OCI-LY1 (cell line): Measurements from ENCODE around the gene ZNF669.

Experiments used
- H2AFZ ChIP-seq: fragments of 200-600 bp; sonication (generic), shearing (Covaris generic); 2 replicates; pipeline ENCODE4 v1.6.0; 2014; ENCODE audit warnings: antibody characterized with exemption, mild to moderate bottlenecking, low read length
- H3F3A ChIP-seq: fragments of 200-600 bp; sonication (generic), shearing (Covaris generic); 2 replicates; pipeline ENCODE4 v1.6.0; 2014; ENCODE audit warnings: mild to moderate bottlenecking, antibody characterized with exemption, low read length, moderate library complexity; ENCODE audit not compliant: insufficient read depth
- H3K27ac ChIP-seq: fragments of 200-600 bp; sonication (generic); 2 replicates; pipeline ENCODE4 v1.5.1; 2014; ENCODE audit warnings: low read length, mixed run types, mild to moderate bottlenecking, low read depth; ENCODE audit not compliant: poor library complexity, severe bottlenecking
- H3K27me3 ChIP-seq: fragments of 200-600 bp; sonication (generic); 2 replicates; pipeline ENCODE4 v1.6.0; 2014; ENCODE audit warnings: antibody characterized with exemption, mild to moderate bottlenecking, low read length, moderate library complexity; ENCODE audit not compliant: insufficient read depth
- H3K36me3 ChIP-seq: fragments of 200-600 bp; sonication (generic); 2 replicates; pipeline ENCODE4 v1.6.1; 2014; ENCODE audit warnings: mild to moderate bottlenecking, antibody characterized with exemption, low read length, moderate library complexity, mixed read lengths; ENCODE audit not compliant: insufficient read depth
- H3K4me1 ChIP-seq: fragments of 200-600 bp; sonication (generic); 2 replicates; pipeline ENCODE4 v1.5.1; 2014; ENCODE audit warnings: mild to moderate bottlenecking, low read length, moderate library complexity; ENCODE audit not compliant: insufficient read depth, severe bottlenecking
- H3K4me2 ChIP-seq: fragments of 200-600 bp; sonication (generic), shearing (Covaris generic); 2 replicates; pipeline ENCODE4 v1.6.1; 2014; ENCODE audit warnings: low read length
- H3K4me3 ChIP-seq: fragments of 200-600 bp; sonication (generic); 2 replicates; pipeline ENCODE4 v1.5.1; 2014; ENCODE audit warnings: low read length, low read depth, mild to moderate bottlenecking, mixed read lengths; ENCODE audit not compliant: poor library complexity, severe bottlenecking
- H3K79me2 ChIP-seq: fragments of 200-600 bp; shearing (Covaris generic); 2 replicates; pipeline ENCODE4 v1.6.1; 2016; ENCODE audit warnings: mixed run types, low read length, mixed read lengths; ENCODE audit not compliant: insufficient read depth
- H3K9ac ChIP-seq: fragments of 200-600 bp; sonication (generic), shearing (Covaris generic); 2 replicates; pipeline ENCODE4 v1.6.1; 2014; ENCODE audit warnings: mild to moderate bottlenecking, low read length, mixed read lengths
- H3K9me2 ChIP-seq: fragments of 200-600 bp; sonication (generic), shearing (Covaris generic); 2 replicates; pipeline ENCODE4 v1.6.1; 2014; ENCODE audit warnings: low read depth, mild to moderate bottlenecking, low read length, mixed read lengths
- H3K9me3 ChIP-seq: fragments of 200-600 bp; shearing (Covaris generic); 2 replicates; pipeline ENCODE4 v1.6.1; 2014; ENCODE audit warnings: low read length, mixed read lengths
- H4K20me1 ChIP-seq: fragments of 200-600 bp; sonication (generic), shearing (Covaris generic); 2 replicates; pipeline ENCODE4 v1.6.0; 2016; ENCODE audit warnings: mild to moderate bottlenecking, low read length; ENCODE audit not compliant: insufficient read depth
- EZH2 ChIP-seq: fragments of 200-600 bp; sonication (generic), shearing (Covaris generic); IDR thresholded peaks from 2 replicates; pipeline ENCODE4 v1.8.0; 2017; ENCODE audit warnings: borderline replicate concordance, mixed run types, mild to moderate bottlenecking, antibody characterized with exemption, low read length, moderate library complexity, mixed read lengths
- TF ChIP-seq, protein P1 (sequence below): fragments of 200-600 bp; sonication (generic), shearing (Covaris generic); IDR thresholded peaks from 2 replicates; pipeline ENCODE4 v1.5.1; 2017; ENCODE audit warnings: mild to moderate bottlenecking, antibody characterized with exemption, low read length, moderate library complexity, mixed read lengths

ZNF669 gene

DNA sequence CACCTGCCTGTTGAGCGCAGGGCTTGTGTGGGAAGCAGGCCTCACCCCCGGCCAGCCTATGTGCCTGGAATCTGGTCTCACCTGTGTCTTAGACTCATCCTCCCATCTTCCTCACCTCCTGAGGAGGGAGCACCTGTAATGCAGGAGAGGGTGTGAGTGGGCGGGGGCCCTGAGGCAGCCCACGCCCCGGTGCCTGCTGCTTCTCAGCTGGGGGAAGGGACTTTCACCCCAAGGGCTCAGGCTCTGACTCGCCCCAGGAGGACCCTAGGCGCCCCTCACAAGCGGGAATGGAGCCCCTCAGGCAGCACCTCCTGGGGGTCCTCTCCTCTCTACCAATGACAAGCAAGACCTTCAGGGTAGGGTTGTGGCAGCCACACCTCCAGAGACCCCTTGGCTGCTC, 18.8 kb downstream of the ZNF669 start:
- TF ChIP-seq, protein P1, sequence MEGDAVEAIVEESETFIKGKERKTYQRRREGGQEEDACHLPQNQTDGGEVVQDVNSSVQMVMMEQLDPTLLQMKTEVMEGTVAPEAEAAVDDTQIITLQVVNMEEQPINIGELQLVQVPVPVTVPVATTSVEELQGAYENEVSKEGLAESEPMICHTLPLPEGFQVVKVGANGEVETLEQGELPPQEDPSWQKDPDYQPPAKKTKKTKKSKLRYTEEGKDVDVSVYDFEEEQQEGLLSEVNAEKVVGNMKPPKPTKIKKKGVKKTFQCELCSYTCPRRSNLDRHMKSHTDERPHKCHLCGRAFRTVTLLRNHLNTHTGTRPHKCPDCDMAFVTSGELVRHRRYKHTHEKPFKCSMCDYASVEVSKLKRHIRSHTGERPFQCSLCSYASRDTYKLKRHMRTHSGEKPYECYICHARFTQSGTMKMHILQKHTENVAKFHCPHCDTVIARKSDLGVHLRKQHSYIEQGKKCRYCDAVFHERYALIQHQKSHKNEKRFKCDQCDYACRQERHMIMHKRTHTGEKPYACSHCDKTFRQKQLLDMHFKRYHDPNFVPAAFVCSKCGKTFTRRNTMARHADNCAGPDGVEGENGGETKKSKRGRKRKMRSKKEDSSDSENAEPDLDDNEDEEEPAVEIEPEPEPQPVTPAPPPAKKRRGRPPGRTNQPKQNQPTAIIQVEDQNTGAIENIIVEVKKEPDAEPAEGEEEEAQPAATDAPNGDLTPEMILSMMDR = no peak
- TF ChIP-seq EZH2 = no peak

DNA sequence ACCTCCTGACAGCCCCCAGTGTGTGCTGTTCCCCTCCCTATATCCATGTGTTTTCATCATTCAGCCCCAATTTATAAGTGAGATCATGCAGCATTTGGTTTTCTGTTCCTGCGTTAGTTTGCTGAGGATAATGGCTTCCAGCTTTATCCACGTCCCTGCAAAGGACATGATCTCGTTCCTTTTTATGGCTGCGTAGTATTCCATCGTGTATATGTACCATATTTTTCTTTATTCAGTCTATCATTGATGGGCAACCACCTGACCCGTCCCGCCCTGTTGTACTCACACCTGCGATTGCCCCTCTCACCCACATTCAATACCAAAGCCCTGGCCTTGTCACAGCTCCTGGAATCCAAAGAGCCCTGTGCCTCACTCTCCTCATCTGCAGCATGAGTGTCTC, 19.4 kb downstream of the ZNF669 start:
- Histone ChIP-seq H4K20me1 (no peaks in the 10 kb centered on the region), H3K27me3 (no peaks in the 10 kb centered on the region), H3K4me3 (no peak overlapping the region), H2AFZ (no peak overlapping the region), H3F3A (no peaks in the 10 kb centered on the region), H3K9ac (no peak overlapping the region), H3K36me3 (no peaks in the 10 kb centered on the region), H3K27ac (no peak overlapping the region), H3K4me2 (no peak overlapping the region), H3K9me3 (no peaks in the 10 kb centered on the region), H3K9me2 (no peaks in the 10 kb centered on the region), H3K79me2 (no peaks in the 10 kb centered on the region), H3K4me1 (no peaks in the 10 kb centered on the region)
- TF ChIP-seq, protein P1 = no peak
- no peak for TF ChIP-seq EZH2

More for the DNA sequence above, 18.8 kb downstream of the ZNF669 start:
- H3K4me2 ChIP-seq = no peak overlapping the region
- no peak overlapping the region for H2AFZ ChIP-seq
- H3F3A ChIP-seq = no peaks in the 10 kb centered on the region
- no peaks in the 10 kb centered on the region for H4K20me1 ChIP-seq
- H3K4me3 ChIP-seq = no peak overlapping the region
- H3K27me3 ChIP-seq = no peaks in the 10 kb centered on the region
- no peaks in the 10 kb centered on the region for H3K4me1 ChIP-seq
- H3K9me2 ChIP-seq = no peaks in the 10 kb centered on the region
- H3K79me2 ChIP-seq = no peaks in the 10 kb centered on the region
- H3K36me3 ChIP-seq = no peaks in the 10 kb centered on the region
- no peaks in the 10 kb centered on the region for H3K9me3 ChIP-seq
- H3K9ac ChIP-seq = no peak overlapping the region
- H3K27ac ChIP-seq = no peak overlapping the region

DNA sequence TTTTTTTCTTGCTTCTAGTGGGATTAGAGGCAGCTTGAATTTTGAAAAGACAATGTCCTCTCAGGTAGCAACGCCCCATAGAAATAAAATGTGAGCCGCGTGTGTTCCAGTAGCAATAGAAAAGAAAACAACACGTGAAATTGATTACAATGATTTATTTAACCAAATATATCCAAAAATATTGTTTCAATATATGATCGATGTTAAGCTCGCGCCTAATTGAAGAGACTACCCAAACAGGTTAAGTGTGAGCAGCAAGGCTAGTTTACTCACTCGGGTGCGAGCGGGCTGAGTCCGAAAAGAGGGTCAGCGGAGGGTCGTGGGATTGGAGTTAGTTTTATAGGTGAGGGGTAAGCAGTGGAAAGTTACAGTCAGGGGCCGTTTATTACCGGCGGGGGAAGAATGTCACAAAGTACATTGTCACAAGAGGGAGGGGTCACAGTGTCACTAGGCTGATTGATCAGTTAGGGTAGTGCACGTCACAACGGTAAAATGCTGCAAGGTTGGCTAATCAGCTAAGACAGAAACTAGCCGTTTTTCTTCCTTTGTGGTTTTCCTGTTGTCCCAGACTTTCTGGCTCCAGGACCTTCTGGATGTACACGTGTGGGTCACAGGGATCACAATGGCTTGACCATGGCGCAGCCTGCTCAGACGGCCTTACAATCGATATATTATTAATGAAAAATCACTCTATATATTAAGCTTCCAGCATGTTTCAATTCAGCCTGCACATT, 24.8 kb downstream of the ZNF669 start:
- Histone ChIP-seq H3K79me2 (peaks cover 24% of the 10 kb centered on the region), H3K9me2 (no peaks in the 10 kb centered on the region), H3K9ac (peak overlapping the region; percentile 83; the same call in 1 of the 2 replicates), H3K27ac (no peak overlapping the region), H4K20me1 (no peaks in the 10 kb centered on the region), H2AFZ (peak overlapping the region; percentile 76), H3K36me3 (peaks cover 11% of the 10 kb centered on the region), H3F3A (no peaks in the 10 kb centered on the region), H3K27me3 (no peaks in the 10 kb centered on the region), H3K9me3 (peaks cover 9% of the 10 kb centered on the region; the same call in 1 of the 2 replicates), H3K4me1 (peaks cover 11% of the 10 kb centered on the region), H3K4me2 (peak overlapping the region; percentile 76), H3K4me3 (peak overlapping the region; percentile 88)
- TF ChIP-seq, protein P1 = no peak
- no peak for TF ChIP-seq EZH2
